Measurements from ENCODE around the gene METAP1.
"Not testable (repeated sequence)": the region's sequence is repeated elsewhere in the genome, so short reads cannot be mapped to it uniquely, and the experiment has no call there.

Gene METAP1

GRCh38 chr4:99102634-99103033 is 107.1 kb downstream of the METAP1 start:
- DNase-seq: no peak

GRCh38 chr4:99103166-99103565 is 107.6 kb downstream of the METAP1 start:
- no peak for DNase-seq

DNA sequence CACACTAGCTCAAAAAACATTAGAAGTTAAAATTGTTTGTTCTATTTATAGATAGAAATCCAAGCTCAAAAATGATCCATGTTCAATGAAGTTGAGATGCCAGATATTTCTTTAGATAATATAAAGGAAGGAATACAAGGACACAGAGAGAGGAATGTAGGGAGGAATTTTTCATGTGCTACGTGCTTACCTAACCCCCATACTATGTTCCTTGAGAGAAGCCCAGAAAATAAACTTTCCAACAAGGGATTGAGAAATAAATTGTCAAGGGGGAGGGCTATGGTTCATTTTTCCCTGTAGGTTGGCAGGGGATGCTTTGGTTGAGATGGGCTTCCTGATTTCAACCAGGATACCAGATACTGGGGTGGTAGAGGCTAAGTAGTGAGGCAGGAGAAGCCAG is 108.6 kb downstream of the METAP1 start:
- DNase-seq: no peak

- not testable (repeated sequence) for DNase-seq
Measured at GRCh38 chr4:99109286-99109685, 113.8 kb downstream of the METAP1 start.

All from CD4-positive, alpha-beta T cell treated with Interleukin-21 for 1 hour (primary cell).